Activated naive CD8-positive, alpha-beta T cell treated with anti-CD3 and anti-CD28 coated beads for 36 hours (primary cell): ENCODE results near the gene CA5A. TPM values are rescaled to one million over a fixed set of nuclear protein-coding genes. Genes with fewer than 3 reads are reported as not detected.

Experiments used
- DNase-seq: peaks from one replicate; pipeline ENCODE4 v3.0.0; 2021
- H3K27ac Mint-ChIP-seq: one replicate; pipeline ENCODE4 v1.8.0; 2022; ENCODE audit warnings: mild to moderate bottlenecking, moderate library complexity, mixed read lengths
- H3K27me3 Mint-ChIP-seq: one replicate; pipeline ENCODE4 v1.8.0; 2022; ENCODE audit warnings: mild to moderate bottlenecking, mixed read lengths
- H3K36me3 Mint-ChIP-seq: one replicate; pipeline ENCODE4 v1.8.0; 2021; ENCODE audit warnings: mild to moderate bottlenecking, mixed read lengths
- H3K4me1 Mint-ChIP-seq: one replicate; pipeline ENCODE4 v1.8.0; 2021; ENCODE audit warnings: mixed read lengths
- H3K4me3 Mint-ChIP-seq: one replicate; pipeline ENCODE4 v1.8.0; 2022; ENCODE audit warnings: mild to moderate bottlenecking, moderate library complexity, mixed read lengths
- H3K9me3 Mint-ChIP-seq: one replicate; pipeline ENCODE4 v1.8.0; 2022; ENCODE audit warnings: mixed read lengths
- total RNA-seq, 2 experiments: library from RNA; stranded (reverse); gene quantifications; one replicate each; pipeline ENCODE4 v1.2.3, GENCODE V29; 2021

Gene CA5A
- total RNA-seq, 2 experiments from 2014 or later, result not detected

DNA sequence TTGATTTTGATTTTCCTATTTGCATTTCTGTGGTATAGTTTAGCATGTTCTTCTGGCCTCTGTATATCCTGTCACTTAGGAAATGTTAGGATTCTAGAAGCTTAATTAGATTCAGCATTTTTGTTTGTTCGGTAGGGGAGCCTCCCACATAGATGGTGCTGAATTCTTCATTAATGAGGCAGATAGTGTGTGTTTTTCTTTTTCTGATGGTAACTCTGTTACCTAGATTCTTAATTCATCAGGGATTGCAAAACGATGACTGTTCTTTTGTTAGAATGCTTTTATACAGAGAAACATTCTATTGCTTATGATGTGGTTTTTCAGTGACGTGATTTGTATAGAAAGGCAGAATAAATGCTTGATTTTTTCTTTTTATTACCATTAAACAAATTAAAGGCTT is 33.9 kb upstream of the CA5A start:
- H3K4me3 Mint-ChIP-seq, result no peak overlapping the region
- H3K36me3 Mint-ChIP-seq, result peaks cover 49% of the 10 kb centered on the region
- H3K9me3 Mint-ChIP-seq, result peaks cover 17% of the 10 kb centered on the region
- H3K4me1 Mint-ChIP-seq, result peaks cover 41% of the 10 kb centered on the region
- no peak for DNase-seq
- peak overlapping the region; percentile 42 for H3K27ac Mint-ChIP-seq
- no peaks in the 10 kb centered on the region for H3K27me3 Mint-ChIP-seq

DNA sequence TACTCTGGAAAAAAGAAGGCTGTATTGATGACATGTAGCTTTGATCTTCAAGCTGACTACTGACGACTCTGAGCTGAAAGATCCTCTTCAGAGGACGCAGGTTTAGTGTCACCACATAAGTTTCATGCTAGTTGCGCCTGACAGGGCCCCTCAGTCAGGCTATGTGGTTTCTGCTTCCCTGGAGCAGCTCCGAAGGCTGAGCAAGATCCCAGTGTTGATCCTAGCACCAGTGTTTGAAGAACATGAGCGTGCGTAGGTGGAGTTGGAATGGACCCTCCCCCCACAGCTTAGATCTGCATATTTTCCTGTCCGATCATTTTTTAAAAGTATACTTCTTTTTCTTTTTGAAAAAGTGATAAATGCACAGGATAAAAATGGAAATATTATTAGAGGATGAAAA is 32.2 kb upstream of the CA5A start:
- H3K4me3 Mint-ChIP-seq, result no peak overlapping the region
- H3K36me3 Mint-ChIP-seq, result peaks cover 43% of the 10 kb centered on the region
- peaks cover 50% of the 10 kb centered on the region for H3K4me1 Mint-ChIP-seq
- no peak overlapping the region for H3K27ac Mint-ChIP-seq
- peaks cover 17% of the 10 kb centered on the region for H3K9me3 Mint-ChIP-seq
- no peaks in the 10 kb centered on the region for H3K27me3 Mint-ChIP-seq
- DNase-seq, result no peak

DNA sequence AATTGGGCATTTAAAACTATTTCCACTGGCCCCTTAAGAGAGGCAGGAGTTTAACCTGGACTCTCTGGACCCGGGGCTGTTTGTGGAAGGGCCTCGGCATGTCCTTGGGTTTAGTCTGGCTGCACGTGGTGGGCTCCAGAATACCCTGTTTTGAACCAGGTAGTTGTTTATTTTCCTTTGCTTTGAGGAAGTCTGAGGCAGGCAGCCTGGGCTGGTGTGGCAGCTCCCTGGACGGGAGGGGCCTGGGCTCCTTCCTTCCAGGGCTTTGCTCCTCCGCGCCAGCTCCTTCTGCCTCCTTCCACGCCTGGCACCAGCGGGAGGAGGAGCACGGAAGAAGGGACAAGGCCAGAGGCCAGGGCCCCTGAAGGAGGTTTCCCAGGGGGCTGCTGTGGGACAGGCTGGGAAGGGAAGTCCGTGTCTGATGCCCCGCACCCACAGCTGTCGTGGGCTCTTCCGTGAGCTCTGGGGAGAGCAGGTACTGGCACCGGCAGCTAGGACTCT is 30.4 kb upstream of the CA5A start:
- peaks cover 9% of the 10 kb centered on the region for H3K9me3 Mint-ChIP-seq
- H3K27ac Mint-ChIP-seq, result peak overlapping the region; percentile 71
- DNase-seq, result no peak
- no peaks in the 10 kb centered on the region for H3K27me3 Mint-ChIP-seq
- peaks cover 35% of the 10 kb centered on the region for H3K36me3 Mint-ChIP-seq
- peaks cover 60% of the 10 kb centered on the region for H3K4me1 Mint-ChIP-seq
- H3K4me3 Mint-ChIP-seq, result peak overlapping the region; percentile 22

DNA sequence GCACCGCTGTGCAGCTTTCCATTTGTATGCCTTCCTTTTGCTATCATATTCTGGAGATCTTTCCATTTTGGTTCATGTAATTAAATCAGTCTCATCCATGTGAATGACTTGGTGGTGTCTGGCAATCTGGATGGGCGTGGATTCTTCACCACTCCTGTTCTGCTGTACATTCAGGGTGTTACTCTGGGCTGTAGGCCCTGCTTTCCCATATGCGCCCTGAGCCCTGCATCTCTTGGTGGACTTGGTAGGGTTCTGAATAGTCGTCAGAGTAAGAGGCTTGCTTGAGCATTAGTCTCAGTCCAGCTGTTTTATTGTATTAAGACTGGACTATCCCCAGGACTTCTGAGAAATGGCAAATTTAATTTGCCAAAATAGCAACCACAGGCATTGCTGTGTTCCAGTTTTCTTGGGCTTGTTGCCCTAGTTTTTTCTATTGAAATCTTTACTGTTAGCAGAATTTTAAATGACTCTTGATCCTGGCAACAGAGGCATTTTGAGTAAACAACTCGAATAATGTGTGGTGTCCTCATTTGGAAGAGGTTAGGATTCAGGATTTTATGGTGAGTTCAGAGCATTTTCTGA is 29.8 kb upstream of the CA5A start:
- Mint-ChIP-seq H3K4me3 (no peak overlapping the region), H3K4me1 (peaks cover 60% of the 10 kb centered on the region), H3K36me3 (peaks cover 29% of the 10 kb centered on the region), H3K27ac (peak overlapping the region; percentile 49), H3K9me3 (peaks cover 3% of the 10 kb centered on the region), H3K27me3 (no peaks in the 10 kb centered on the region)
- no peak for DNase-seq

DNA sequence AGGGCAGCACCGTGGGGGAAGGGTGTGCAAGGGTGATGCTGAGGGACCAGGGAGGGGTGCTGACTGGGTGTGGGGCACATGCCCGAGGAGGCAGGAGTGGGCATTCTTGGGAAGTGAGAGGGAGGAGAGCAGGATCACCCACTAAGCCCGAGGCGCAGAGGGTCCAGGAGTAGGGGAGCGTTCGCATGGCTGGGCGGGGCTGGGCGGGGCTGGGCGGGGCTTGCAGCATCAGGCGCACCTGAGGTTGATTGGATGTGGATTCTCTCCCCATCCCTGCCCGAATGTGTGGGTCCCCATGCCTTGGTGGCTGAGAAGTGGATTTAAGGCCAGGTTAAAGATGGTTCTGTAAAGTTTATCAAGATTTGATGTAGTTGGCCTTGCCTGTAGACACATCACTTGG is 29.1 kb upstream of the CA5A start:
- Mint-ChIP-seq H3K27me3 (no peaks in the 10 kb centered on the region), H3K36me3 (peaks cover 25% of the 10 kb centered on the region), H3K27ac (peak overlapping the region; percentile 93), H3K4me1 (peaks cover 63% of the 10 kb centered on the region), H3K4me3 (no peak overlapping the region), H3K9me3 (no peaks in the 10 kb centered on the region)
- DNase-seq, result no peak

DNA sequence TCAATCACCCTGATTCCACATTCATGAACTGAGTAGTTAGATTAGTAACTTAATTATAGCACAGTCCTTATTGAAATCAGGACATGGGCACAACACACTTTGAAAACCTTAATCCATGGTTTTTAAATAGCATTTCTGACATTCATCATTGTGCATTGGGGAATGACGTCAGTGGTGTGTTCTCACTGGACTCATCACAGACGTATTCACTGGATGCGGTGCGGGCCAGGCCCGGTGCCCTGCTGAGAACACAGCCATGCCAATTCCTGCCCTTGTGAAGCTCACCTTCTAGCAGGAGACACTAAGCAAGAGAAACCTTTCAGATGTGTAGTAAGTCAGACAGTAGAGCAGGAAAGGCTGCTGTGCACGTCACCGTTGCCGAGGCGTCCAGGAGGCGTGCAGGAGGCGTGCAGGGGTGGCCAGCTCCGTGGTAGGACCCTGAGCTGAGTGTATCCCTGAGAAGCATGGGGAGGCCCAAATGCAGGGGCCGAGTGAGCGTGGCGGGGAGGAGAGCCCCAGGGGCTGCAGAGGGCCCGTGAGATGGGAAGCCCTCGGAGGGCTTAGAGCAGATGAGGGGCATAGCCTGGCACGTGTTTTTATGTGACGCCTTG is 27.8 kb upstream of the CA5A start:
- peak overlapping the region; percentile 93 for H3K27ac Mint-ChIP-seq

DNA sequence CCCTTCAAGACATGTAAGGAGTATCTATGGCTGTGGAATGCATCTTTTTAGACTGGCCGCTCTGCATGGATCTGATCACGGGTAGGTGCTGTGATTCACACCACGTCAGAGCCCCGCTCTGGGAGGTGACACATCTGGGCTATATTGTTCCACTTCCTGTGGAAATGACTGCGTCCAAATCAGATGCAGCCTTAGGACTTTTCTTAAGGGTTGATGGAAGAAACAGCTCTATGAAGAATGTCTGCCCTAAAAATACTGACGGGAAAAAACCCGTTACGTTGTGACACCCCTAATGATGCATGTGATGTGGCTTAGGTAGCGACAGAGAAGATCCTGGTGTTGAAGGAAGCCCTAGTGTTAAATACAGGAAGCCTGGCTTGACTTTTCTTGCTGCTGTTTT is 27.1 kb upstream of the CA5A start:
- H3K4me1 Mint-ChIP-seq, result peaks cover 70% of the 10 kb centered on the region
- H3K27ac Mint-ChIP-seq, result peak overlapping the region; percentile 93
- H3K36me3 Mint-ChIP-seq, result peaks cover 16% of the 10 kb centered on the region
- no peaks in the 10 kb centered on the region for H3K27me3 Mint-ChIP-seq
- H3K9me3 Mint-ChIP-seq, result no peaks in the 10 kb centered on the region
- peak overlapping the region; percentile 56 for H3K4me3 Mint-ChIP-seq
- peak; percentile 75 for DNase-seq

More for the DNA sequence above, 27.8 kb upstream of the CA5A start:
- no peak for DNase-seq
- peaks cover 71% of the 10 kb centered on the region for H3K4me1 Mint-ChIP-seq
- H3K36me3 Mint-ChIP-seq, result peaks cover 19% of the 10 kb centered on the region
- no peaks in the 10 kb centered on the region for H3K9me3 Mint-ChIP-seq
- no peaks in the 10 kb centered on the region for H3K27me3 Mint-ChIP-seq
- peak overlapping the region; percentile 56 for H3K4me3 Mint-ChIP-seq

DNA sequence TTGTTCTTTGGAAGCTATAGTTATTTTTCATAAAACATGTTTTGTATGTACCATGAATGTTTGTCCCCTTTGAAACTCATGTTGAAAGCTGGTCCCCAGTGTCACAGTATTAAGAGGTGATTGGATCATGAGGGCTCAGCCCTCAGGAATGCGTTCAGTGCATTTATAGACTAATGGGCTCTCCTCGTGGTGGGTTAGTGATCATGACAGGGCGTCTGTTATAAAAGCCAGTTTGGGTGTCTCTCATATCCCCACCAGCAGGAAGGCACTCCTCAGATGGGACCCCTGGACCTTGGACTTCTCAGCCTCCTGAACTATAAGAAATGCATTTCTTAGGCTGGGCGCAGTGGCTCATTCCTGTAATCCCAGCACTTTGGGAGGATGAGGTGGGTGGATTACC is 25.3 kb upstream of the CA5A start:
- DNase-seq, result no peak
- Mint-ChIP-seq H3K9me3 (no peaks in the 10 kb centered on the region), H3K36me3 (peaks cover 25% of the 10 kb centered on the region), H3K27me3 (no peaks in the 10 kb centered on the region), H3K4me3 (no peak overlapping the region), H3K27ac (no peak overlapping the region), H3K4me1 (peaks cover 81% of the 10 kb centered on the region)

DNA sequence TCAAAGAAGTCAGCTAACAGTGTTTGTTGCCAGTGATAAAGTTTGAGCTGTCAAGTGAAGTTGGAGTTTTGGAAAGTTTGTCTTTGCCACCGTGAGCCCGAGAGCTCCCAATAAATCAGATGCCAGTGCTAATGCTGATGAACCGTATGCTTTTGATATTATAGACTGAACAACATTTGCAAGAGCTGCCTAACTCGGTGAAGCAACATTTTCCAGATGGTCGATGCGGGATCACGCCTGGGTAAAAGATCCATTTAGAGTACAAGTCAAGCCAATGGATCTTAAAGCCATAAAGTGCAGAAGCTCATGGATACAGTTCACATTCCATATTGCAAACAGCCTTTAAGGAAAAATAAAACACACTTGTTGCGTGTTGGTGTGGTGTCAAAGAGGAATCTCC is 24.5 kb upstream of the CA5A start:
- Mint-ChIP-seq H3K4me1 (peaks cover 81% of the 10 kb centered on the region), H3K36me3 (peaks cover 25% of the 10 kb centered on the region), H3K27ac (no peak overlapping the region), H3K27me3 (no peaks in the 10 kb centered on the region), H3K4me3 (no peak overlapping the region), H3K9me3 (no peaks in the 10 kb centered on the region)
- no peak for DNase-seq

DNA sequence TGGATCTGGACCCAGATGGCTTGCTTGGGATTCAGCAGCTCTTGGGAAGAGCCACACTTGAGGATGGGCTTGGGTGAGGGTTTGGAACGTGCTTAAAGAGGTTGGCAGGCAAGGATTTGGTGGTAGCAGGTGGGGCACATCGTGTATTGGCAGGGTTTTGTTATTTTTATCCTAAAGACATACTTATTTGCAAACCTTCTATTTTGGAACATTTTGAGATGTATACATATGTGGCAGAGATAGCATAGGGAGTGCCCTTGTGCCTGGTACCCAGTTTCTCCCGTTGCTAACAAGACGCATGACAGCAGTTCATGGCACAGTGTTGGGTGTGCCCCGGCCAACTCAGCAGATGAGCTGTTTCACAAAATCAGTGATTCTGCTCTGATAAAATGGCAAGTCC is 24.0 kb upstream of the CA5A start:
- no peak overlapping the region for H3K27ac Mint-ChIP-seq
- no peaks in the 10 kb centered on the region for H3K27me3 Mint-ChIP-seq
- H3K4me1 Mint-ChIP-seq, result peaks cover 83% of the 10 kb centered on the region
- H3K4me3 Mint-ChIP-seq, result no peak overlapping the region
- DNase-seq, result no peak
- H3K36me3 Mint-ChIP-seq, result peaks cover 28% of the 10 kb centered on the region
- H3K9me3 Mint-ChIP-seq, result no peaks in the 10 kb centered on the region

DNA sequence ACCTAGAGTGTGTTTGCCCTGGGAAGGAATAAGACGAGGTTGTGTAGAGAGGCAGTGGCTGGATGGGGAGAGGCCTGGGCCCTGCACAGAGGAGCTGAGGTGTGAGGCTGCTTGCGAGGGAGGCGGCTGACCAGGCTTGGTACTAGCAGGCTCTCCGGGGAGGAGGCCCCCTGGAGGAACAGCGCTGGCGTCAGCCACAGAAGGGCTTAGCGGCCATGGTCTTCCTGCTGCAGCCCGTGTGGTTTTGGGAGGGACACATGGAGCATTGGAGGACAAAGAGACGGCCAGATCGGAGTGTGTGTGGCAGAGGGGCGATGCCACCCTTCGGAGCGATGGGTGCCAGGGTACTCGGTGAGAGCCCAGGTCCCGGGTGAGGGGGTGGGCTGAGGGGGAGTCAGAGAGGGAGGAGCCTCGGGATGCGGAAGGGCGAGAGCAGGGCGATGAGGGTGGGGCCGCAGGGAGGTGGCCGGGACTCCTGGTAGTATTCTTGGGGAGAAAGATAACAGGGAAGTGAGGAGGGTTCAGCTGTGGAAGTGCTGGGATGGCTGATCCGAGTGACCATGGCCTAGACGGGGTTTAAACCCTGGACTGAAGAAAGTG is 23.2 kb upstream of the CA5A start:
- DNase-seq, result no peak
- Mint-ChIP-seq H3K27ac (peak overlapping the region; percentile 69), H3K4me3 (peak overlapping the region; percentile 71), H3K4me1 (peaks cover 83% of the 10 kb centered on the region), H3K27me3 (no peaks in the 10 kb centered on the region), H3K9me3 (no peaks in the 10 kb centered on the region), H3K36me3 (peaks cover 27% of the 10 kb centered on the region)

DNA sequence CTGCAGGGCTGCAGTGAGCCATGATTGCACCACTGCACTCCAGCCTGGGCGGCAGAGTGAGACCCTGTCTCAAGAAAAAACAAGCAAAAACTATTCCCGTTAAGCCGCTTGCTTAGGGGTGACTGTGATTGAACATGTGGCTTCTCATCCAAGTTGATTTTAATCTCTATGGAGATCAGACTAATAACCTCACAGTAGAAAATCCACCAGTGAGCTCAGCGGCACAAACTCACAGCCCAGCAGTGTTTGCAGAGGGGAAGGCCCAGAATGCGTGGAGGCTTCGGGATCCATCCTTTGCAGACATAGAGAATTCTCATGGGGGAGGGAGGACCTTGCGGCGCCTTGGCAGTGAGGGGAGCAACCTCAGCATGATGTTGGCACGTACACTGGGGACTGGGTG is 22.3 kb upstream of the CA5A start:
- no peaks in the 10 kb centered on the region for H3K9me3 Mint-ChIP-seq
- no peak for DNase-seq
- no peak overlapping the region for H3K27ac Mint-ChIP-seq
- peaks cover 27% of the 10 kb centered on the region for H3K36me3 Mint-ChIP-seq
- peak overlapping the region; percentile 18 for H3K4me3 Mint-ChIP-seq
- H3K4me1 Mint-ChIP-seq, result peaks cover 83% of the 10 kb centered on the region
- H3K27me3 Mint-ChIP-seq, result no peaks in the 10 kb centered on the region

DNA sequence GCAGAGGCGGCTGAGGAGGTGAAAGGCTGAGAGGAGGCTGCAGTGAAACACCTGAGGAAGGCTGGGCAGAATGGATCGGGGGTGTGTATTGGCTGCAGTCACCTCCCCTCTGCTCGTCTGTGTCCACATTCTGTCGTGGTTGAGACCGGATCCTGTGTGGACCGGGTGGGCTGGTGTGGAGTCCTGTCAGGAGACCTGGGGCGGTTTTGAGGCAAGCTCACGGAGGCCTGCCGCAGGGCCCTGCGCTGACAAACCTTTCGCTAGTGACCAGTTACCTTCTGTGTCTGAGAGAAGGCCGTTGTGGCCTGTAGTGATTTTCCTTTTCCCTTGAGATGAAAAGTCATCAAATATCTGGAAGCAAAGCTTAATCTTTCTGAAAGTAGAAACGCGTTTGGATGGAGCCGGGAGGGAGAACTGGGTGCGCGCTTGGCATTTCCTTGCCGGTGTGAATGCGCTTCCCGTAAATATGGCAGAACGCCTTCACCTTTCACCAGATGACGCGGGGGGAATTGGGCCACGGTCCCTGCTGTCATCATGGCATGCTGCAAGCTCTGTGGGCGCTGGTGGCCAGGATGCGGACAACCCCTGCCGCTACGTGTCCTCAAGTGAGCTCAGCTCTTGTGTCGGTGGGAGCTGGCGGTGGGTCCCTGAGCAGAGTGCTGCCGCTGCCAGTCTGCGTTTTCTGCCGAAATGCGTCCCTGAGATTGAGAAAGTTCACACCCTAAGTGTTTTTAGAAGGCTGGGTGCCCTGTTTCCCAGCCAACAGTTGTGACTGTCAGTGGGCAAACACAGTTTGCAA is 21.2 kb upstream of the CA5A start:
- Mint-ChIP-seq H3K36me3 (peaks cover 25% of the 10 kb centered on the region), H3K27ac (peak overlapping the region; percentile 98), H3K9me3 (no peaks in the 10 kb centered on the region), H3K4me3 (peak overlapping the region; percentile 85), H3K27me3 (no peaks in the 10 kb centered on the region), H3K4me1 (peaks cover 79% of the 10 kb centered on the region)
- no peak for DNase-seq

DNA sequence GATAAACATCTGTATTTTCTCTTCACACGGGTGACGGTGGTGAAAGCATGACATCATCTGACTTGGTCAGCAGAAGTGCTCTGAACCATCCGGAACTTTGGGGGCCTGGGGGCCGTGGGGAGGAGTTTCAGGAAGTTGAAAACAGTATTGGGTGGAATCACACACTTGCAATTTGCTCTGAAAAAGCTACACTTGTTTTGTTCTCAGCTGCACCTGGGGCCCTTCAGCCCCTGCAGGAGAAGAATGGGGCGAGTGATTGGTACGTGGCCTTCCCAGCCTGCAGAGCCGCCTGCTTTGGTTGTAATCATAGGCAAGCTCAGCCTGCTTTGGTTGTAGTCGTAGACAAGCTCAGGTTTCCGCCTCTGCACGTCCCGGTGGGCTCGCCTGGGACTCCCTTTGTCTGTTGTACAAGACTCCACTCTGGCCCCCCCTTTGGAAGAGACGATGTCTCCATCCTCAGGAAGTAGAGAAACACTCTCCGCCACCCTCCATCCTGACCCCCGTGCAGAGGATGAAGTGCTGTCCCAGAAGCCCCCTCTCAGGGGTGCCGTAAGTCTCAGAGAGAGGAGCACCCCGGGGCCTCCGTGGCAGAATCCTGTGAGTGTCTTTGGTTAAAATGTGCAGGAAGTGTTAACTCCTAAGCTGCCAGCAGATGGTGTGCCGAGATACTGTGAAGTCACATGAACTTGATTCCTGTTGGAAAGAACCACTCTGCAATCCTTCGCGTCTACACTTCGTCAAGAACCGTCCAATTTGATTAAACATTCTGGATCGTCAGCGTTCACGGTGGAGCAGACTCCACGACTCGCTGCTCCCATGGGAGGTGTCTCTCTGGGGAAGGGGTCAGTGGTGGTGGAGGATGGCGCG is 20.3 kb upstream of the CA5A start:
- Mint-ChIP-seq H3K4me1 (peaks cover 83% of the 10 kb centered on the region), H3K36me3 (peaks cover 31% of the 10 kb centered on the region), H3K27me3 (no peaks in the 10 kb centered on the region), H3K4me3 (peak overlapping the region; percentile 85), H3K27ac (peak overlapping the region; percentile 98), H3K9me3 (no peaks in the 10 kb centered on the region)
- peak; percentile 75 for DNase-seq
